Caco-2 (cell line): ENCODE measurements around the gene KMT2D. TPM values are rescaled to one million over a fixed set of nuclear protein-coding genes. Genes with fewer than 3 reads are reported as not detected.
A peak's percentile ranks its signal among the peaks of the same experiment; 100 is the strongest.

Source experiments
- BruUV-seq: library from RNA; stranded (reverse); fragments of 400-500 nt; replicated peaks from 2 replicates; lab custom pipeline; 2021; lab: Mats Ljungman, UMichigan
- CTCF ChIA-PET: fragments of 300-600 bp; sonication (Branson Sonifier 250); formaldehyde crosslinking; loops from one replicate; lab custom pipeline; 2022; ENCODE audit warnings: antibody characterized with exemption; lab: Charles Lee
- POLR2A ChIA-PET: fragments of 300-600 bp; sonication (Branson Sonifier 250); formaldehyde crosslinking; loops from one replicate; lab custom pipeline; 2022; ENCODE audit warnings: antibody characterized with exemption; lab: Charles Lee
- DNase-seq, 2 experiments: peaks; one replicate each; pipeline versions ENCODE4 v3.0.0 to v3.0.0-alpha.2; 2020 to 2022
- H3K27me3 ChIP-seq: replicated peaks from 2 replicates; pipeline ENCODE4 v1.6.0; 2011; ENCODE audit warnings: low read length; ENCODE audit not compliant: control insufficient read depth, insufficient read depth
- H3K36me3 ChIP-seq: 2 replicates; pipeline ENCODE4 v1.5.1; 2011; ENCODE audit warnings: low read length; ENCODE audit not compliant: control insufficient read depth, insufficient read depth
- H3K4me1 ChIP-seq: fragments of 250-450 bp; sonication (Bioruptor Pico); 2 replicates; pipeline ENCODE4 v1.5.1; 2020; ENCODE audit warnings: mild to moderate bottlenecking
- H3K4me3 ChIP-seq: 2 replicates; pipeline ENCODE4 v1.5.1; 2011; ENCODE audit warnings: low read depth, mild to moderate bottlenecking, control low read depth, low read length
- H3K9me3 ChIP-seq: fragments of 250-450 bp; sonication (Bioruptor Pico); 2 replicates; pipeline ENCODE4 v1.5.1; 2020; ENCODE audit warnings: mild to moderate bottlenecking, moderate library complexity
- H3K27ac Mint-ChIP-seq: one replicate; pipeline ENCODE4 v1.8.0; 2022; ENCODE audit warnings: mixed read lengths; ENCODE audit not compliant: unreplicated experiment
- H3K27me3 Mint-ChIP-seq: one replicate; pipeline ENCODE4 v1.8.0; 2022; ENCODE audit warnings: mixed read lengths; ENCODE audit not compliant: insufficient read depth, unreplicated experiment
- H3K36me3 Mint-ChIP-seq: one replicate; pipeline ENCODE4 v1.8.0; 2022; ENCODE audit warnings: mild to moderate bottlenecking, mixed read lengths; ENCODE audit not compliant: insufficient read depth, unreplicated experiment
- H3K4me1 Mint-ChIP-seq: one replicate; pipeline ENCODE4 v1.8.0; 2022; ENCODE audit warnings: low read depth, mixed read lengths; ENCODE audit not compliant: unreplicated experiment
- H3K4me3 Mint-ChIP-seq: one replicate; pipeline ENCODE4 v1.8.0; 2022; ENCODE audit warnings: mild to moderate bottlenecking, moderate library complexity, mixed read lengths; ENCODE audit not compliant: unreplicated experiment
- H3K9me3 Mint-ChIP-seq: one replicate; pipeline ENCODE4 v1.8.0; 2022; ENCODE audit warnings: mixed read lengths; ENCODE audit not compliant: unreplicated experiment
- intact Hi-C: fragments of 100-400 bp; cut with micrococcal nuclease; formaldehyde crosslinking; loops from one replicate; pipeline ENCODE4 v1.10.0; 2022; ENCODE audit not compliant: unreplicated experiment
- total RNA-seq: library from RNA; stranded (reverse); gene quantifications from 2 replicates; pipeline ENCODE4 v1.2.3, GENCODE V29; 2022
- TF ChIP-seq, protein P1 (sequence below), 2 experiments: fragments of 200-600 bp in 1 of 2; IDR thresholded peaks; 1 replicate in 1 of 2; 2 replicates in 1 of 2; pipeline versions ENCODE4 v1.5.1 to v1.8.0; 2011 to 2022; ENCODE audit warnings: antibody characterized with exemption in 1 of 2, control low read depth in 1 of 2, inconsistent platforms in 1 of 2, low read depth in 1 of 2, low read length in 1 of 2, mild to moderate bottlenecking in 1 of 2, moderate library complexity in 1 of 2; ENCODE audit not compliant: insufficient read depth in 1 of 2, severe bottlenecking in 1 of 2, unreplicated experiment in 1 of 2

The KMT2D gene
- total RNA-seq, 1 experiment from 2014 or later: 139 TPM

DNA sequence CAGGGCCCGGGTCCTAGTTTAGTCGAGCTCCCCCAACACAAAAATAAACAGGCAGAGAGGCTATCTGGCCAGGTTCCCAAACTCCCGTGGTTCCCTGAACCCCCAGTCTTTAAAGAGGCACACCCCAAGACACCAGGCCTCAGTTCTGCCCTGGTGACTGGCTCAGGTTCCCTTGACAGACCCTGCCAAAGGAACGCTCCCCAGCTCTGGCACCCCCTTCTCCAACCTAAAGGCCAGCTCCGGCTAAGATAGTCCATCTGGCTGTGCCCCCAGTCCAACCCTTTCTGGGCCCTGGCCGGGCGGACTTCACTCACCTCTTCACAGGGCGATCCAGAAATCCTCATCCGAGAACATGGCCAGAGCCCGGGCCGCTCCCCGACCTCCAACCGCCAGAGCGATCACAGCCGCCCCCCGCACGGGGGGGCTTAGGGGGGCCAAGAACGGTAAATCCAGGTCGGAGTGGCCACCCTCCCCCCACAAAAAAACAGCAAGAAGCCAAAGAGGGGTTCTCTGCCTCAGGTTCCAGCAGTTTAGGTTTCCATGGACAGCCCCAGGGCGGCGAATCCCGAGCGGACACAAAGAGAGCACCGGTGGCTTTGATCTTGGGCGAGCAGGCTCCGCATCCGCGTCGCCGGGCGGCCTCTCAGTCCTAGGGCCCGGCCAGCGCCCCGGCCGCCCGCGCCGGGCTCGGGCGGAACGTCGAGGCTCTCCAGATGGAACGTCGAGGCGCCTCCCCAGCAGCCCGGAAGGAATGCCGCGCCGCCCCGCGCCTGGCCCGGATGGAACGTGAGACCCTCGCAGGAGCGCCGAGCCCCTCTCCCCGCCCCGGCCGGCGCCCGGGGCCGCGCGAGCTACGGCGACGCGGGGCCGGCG lies 1.1 kb downstream of the KMT2D start:
- H3K4me3 ChIP-seq: peak overlapping the region; percentile 91
- no peaks in the 10 kb centered on the region for H3K9me3 ChIP-seq
- H3K4me3 Mint-ChIP-seq: peak overlapping the region; percentile 83
- H3K36me3 Mint-ChIP-seq: peaks cover 26% of the 10 kb centered on the region
- ChIA-PET CTCF (interaction anchor here (0.7 to 1.1 kb wide), 3 partner anchors 10 to 22 kb away, joined by 3 to 4 read pairs (median 3); partner anchors contain the start of gene RHEBL1), POLR2A (no interaction called here)
- peak overlapping the region; percentile 86 for H3K27ac Mint-ChIP-seq
- H3K36me3 ChIP-seq: peaks cover 6% of the 10 kb centered on the region
- TF ChIP-seq, protein P1, sequence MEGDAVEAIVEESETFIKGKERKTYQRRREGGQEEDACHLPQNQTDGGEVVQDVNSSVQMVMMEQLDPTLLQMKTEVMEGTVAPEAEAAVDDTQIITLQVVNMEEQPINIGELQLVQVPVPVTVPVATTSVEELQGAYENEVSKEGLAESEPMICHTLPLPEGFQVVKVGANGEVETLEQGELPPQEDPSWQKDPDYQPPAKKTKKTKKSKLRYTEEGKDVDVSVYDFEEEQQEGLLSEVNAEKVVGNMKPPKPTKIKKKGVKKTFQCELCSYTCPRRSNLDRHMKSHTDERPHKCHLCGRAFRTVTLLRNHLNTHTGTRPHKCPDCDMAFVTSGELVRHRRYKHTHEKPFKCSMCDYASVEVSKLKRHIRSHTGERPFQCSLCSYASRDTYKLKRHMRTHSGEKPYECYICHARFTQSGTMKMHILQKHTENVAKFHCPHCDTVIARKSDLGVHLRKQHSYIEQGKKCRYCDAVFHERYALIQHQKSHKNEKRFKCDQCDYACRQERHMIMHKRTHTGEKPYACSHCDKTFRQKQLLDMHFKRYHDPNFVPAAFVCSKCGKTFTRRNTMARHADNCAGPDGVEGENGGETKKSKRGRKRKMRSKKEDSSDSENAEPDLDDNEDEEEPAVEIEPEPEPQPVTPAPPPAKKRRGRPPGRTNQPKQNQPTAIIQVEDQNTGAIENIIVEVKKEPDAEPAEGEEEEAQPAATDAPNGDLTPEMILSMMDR (IDR thresholded peaks at IDR 0.05; ENCODE audit: insufficient read depth in 1 of 2, low read depth in 1 of 2, low read length in 1 of 2, severe bottlenecking in 1 of 2, unreplicated experiment in 1 of 2): no peak
- BruUV-seq: no TSS peak
- peak in 1 of 2 experiments; percentile 48 for DNase-seq
- intact Hi-C loops: no loop called here
- peaks cover 16% of the 10 kb centered on the region for H3K4me1 Mint-ChIP-seq
- H3K4me1 ChIP-seq: peaks cover 17% of the 10 kb centered on the region
- H3K27me3 Mint-ChIP-seq: no peaks in the 10 kb centered on the region
- no peaks in the 10 kb centered on the region for H3K9me3 Mint-ChIP-seq
- H3K27me3 ChIP-seq: no peaks in the 10 kb centered on the region

DNA sequence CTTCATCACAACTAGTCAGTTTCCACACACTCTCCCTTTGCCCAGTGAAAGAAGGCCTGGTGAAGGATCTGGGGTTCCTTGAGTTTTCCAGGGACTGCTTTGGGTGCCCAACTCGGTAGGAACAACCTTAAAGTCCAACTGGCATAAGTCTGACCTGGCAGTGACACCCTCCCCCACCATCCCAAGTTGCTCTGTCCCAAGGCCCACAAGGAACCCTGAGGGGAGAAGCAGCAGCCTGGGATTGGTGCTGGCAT lies 1.6 kb downstream of the KMT2D start:
- no TSS peak for BruUV-seq
- Histone ChIP-seq H3K36me3 (peaks cover 7% of the 10 kb centered on the region), H3K4me1 (peaks cover 17% of the 10 kb centered on the region), H3K27me3 (no peaks in the 10 kb centered on the region), H3K9me3 (no peaks in the 10 kb centered on the region), H3K4me3 (peak overlapping the region; percentile 91)
- peaks cover 32% of the 10 kb centered on the region for H3K36me3 Mint-ChIP-seq
- H3K27ac Mint-ChIP-seq: peak overlapping the region; percentile 86
- DNase-seq: no peak
- no peaks in the 10 kb centered on the region for H3K9me3 Mint-ChIP-seq
- CTCF ChIA-PET: interaction anchor here (0.7 to 1.1 kb wide), 2 partner anchors 15 to 22 kb away, joined by 3 read pairs; no protein-coding TSS in a partner anchor
- H3K27me3 Mint-ChIP-seq: no peaks in the 10 kb centered on the region
- TF ChIP-seq, protein P1 (IDR thresholded peaks at IDR 0.05; ENCODE audit: insufficient read depth in 1 of 2, low read depth in 1 of 2, low read length in 1 of 2, severe bottlenecking in 1 of 2, unreplicated experiment in 1 of 2): no peak
- peak overlapping the region; percentile 83 for H3K4me3 Mint-ChIP-seq
- H3K4me1 Mint-ChIP-seq: peaks cover 16% of the 10 kb centered on the region
- intact Hi-C loops: no loop called here
- POLR2A ChIA-PET: no interaction called here

DNA sequence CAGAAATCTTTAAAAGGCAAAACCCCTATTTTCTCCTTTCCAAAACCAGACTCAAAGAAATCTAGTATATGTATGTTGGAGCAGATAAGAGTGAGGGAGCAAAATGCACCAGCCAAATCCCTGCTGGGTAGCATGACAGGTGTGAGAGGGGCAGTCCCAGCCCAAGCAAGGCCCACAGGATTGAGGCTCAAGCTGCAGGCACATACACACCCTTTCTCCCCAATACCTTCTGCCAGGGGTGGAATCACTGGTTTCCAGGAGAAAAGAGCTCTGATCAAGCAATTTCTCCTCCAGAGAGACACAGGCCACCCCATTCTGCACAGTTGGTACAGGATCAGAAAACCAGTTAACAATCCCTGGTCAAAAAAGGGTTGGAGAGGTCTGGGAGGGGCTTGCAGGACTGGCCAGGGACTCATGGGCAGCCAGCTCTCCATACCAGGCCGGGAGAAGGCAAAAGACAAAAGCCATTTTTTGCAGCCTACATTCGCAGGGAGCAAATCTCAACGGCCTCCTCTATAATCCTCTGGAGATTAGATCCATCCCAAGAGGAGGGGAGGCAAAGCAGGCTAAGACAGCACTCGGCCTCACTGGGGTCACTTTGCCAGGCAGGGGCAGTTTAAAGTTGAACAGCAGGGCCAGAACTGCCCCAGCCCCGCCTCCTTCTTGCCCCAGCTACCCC lies 2.1 kb downstream of the KMT2D start:
- CTCF ChIA-PET: interaction anchor here (0.7 to 1.1 kb wide), 3 partner anchors 12 to 21 kb away, joined by 3 read pairs; partner anchors contain the start of gene RHEBL1
- Histone ChIP-seq H3K4me3 (peak overlapping the region; percentile 91), H3K27me3 (no peaks in the 10 kb centered on the region), H3K4me1 (peaks cover 17% of the 10 kb centered on the region), H3K9me3 (no peaks in the 10 kb centered on the region), H3K36me3 (peaks cover 7% of the 10 kb centered on the region)
- H3K4me1 Mint-ChIP-seq: peaks cover 16% of the 10 kb centered on the region
- peaks cover 36% of the 10 kb centered on the region for H3K36me3 Mint-ChIP-seq
- DNase-seq: no peak
- POLR2A ChIA-PET: no interaction called here
- no peaks in the 10 kb centered on the region for H3K27me3 Mint-ChIP-seq
- TF ChIP-seq, protein P1 (IDR thresholded peaks at IDR 0.05; ENCODE audit: insufficient read depth in 1 of 2, low read depth in 1 of 2, low read length in 1 of 2, severe bottlenecking in 1 of 2, unreplicated experiment in 1 of 2): no peak
- no TSS peak for BruUV-seq
- peak overlapping the region; percentile 86 for H3K27ac Mint-ChIP-seq
- intact Hi-C loops: no loop called here
- no peaks in the 10 kb centered on the region for H3K9me3 Mint-ChIP-seq
- H3K4me3 Mint-ChIP-seq: peak overlapping the region; percentile 83
